ENCODE data around the gene ETNK2. TPM values are rescaled to one million over a fixed set of nuclear protein-coding genes. Genes with fewer than 3 reads are reported as not detected.

The ETNK2 gene
- total and polyA plus RNA-seq, 7 donors = 0.62 to 1.7 (median 1.2) TPM

DNA sequence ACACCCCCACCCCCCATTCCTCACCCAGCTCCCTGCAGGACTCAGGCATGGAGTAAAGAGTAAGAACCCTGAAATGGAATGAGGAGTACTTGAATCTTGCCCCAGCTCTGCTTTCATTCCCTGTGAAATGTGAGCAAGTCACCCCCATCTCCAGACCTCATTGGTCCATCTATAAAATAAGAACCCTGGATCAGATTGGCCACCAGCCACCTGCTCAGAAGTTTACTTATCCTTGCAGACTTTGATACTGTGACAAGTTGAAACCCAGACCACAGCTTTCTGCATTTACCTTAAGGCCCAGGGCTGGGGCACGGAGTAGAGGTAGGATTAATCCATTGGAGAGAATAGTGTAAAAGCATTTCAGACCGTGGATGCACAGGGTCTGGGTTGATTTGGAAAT lies 42.2 kb upstream of the ETNK2 start:
- intact Hi-C loops (cut with DNase I) = no loop called here
- Histone ChIP-seq H3K4me3 (no peak overlapping the region), H3K27ac (no peak overlapping the region), H3K36me3 (ENCODE audit: insufficient read depth in 1 of 2, low read depth in 1 of 2) (no peaks in the 10 kb centered on the region), H3K9me3 (no peaks in the 10 kb centered on the region), H3K27me3 (ENCODE audit: insufficient read depth in 3 of 3, low read length in 2 of 3) (peaks cover 0 to 2% (median 0%) of the 10 kb centered on the region in 3 donors), H3K4me1 (peaks cover 30% of the 10 kb centered on the region)
- ATAC-seq (no peak), DNase-seq (no peak)
- WGBS, 3 donors = 79 to 87% (median 83%) methylated on average over 2 of the region's 2 CpGs
- no peak for TF ChIP-seq CTCF (IDR thresholded peaks at IDR 0.05)

DNA sequence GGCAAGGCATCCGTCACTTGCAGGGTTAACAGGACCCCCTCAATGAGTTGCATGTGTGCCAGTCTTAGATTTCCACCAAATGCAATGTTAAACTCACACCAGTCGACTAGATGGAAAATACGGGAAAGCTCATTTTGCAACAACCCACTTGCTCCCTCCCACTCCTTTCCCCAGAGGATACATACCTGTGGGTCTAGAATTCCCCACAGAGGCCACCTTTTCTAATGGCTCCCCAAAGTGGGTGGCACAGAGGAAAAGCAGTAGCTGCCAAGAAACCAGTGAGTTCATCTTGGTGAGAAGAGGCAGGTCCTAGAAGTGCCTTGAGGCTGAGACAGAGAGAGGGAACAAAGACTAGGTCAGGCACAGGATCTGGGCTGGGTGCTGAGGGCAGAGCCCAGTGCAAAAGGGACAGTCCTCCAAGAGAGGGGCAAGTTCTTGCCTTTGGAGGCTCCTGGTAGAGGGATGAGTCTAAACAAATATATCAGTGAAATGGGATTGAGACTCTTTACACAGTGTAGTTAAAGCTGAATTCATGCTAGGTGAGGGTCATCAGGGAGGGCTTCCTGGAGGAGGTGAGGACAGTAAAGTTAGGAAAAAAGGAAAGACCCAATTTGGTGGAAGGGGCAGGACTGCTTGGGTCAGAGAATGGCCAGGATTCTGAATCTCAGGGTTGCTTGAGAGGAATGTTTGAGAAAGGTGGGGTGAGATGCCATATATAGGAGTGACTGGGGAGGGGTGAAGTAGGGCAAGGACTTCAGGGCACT lies 40.9 kb upstream of the ETNK2 start:
- WGBS, 3 donors = 77 to 88% (median 85%) methylated on average over 3 of the region's 3 CpGs
- Histone ChIP-seq H3K27ac (no peak overlapping the region), H3K9me3 (no peaks in the 10 kb centered on the region), H3K4me3 (no peak overlapping the region), H3K27me3 (ENCODE audit: insufficient read depth in 3 of 3, low read length in 2 of 3) (peaks cover 0 to 3% (median 0%) of the 10 kb centered on the region in 3 donors), H3K36me3 (ENCODE audit: insufficient read depth in 1 of 2, low read depth in 1 of 2) (no peaks in the 10 kb centered on the region), H3K4me1 (peaks cover 22% of the 10 kb centered on the region)
- DNase-seq (no peak), ATAC-seq (no peak)
- no peak for TF ChIP-seq CTCF (IDR thresholded peaks at IDR 0.05)
- intact Hi-C loops (cut with DNase I) = no loop called here

GRCh38 chr1:204192046-204192445 lies 40.2 kb upstream of the ETNK2 start:
- no peaks in the 10 kb centered on the region for H3K9me3 ChIP-seq
- intact Hi-C loops (cut with DNase I) = no loop called here
- H3K36me3 ChIP-seq (ENCODE audit: insufficient read depth in 1 of 2, low read depth in 1 of 2) = no peaks in the 10 kb centered on the region
- peaks cover 20% of the 10 kb centered on the region for H3K4me1 ChIP-seq
- DNase-seq (no peak), ATAC-seq (peak in 3 of 4 donors; percentile 15 to 36 (median 19))
- TF ChIP-seq CTCF (IDR thresholded peaks at IDR 0.05) = no peak
- 79 to 85% (median 84%) methylated on average over 2 of the region's 2 CpGs for WGBS, 3 donors
- peaks cover 0 to 5% (median 3%) of the 10 kb centered on the region in 3 donors for H3K27me3 ChIP-seq (ENCODE audit: insufficient read depth in 3 of 3, low read length in 2 of 3)
- peak overlapping the region; percentile 30 for H3K27ac ChIP-seq
- no peak overlapping the region for H3K4me3 ChIP-seq

DNA sequence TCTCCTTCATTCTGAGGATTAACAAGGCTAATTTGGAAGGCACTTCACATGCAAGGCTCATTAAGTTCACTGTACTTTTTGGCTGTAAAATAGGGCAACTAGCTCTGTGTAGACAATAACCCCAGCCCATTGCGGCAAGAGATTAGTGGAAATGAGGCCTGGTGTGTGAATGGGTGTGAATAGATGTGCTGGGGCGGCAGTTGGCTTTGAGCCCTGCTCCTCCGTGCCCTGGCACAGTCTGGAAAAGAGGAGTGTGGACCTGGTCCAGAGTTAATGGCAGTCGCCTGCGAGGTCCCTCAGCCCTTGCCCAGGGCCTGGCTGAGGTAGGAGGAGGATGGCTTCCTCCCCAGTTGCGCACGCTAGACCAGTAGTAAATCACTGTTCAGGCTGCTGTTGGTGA lies 39.6 kb upstream of the ETNK2 start:
- ATAC-seq (peak in 3 of 4 donors; percentile 83 to 90 (median 86)), DNase-seq (peak in 1 of 2 donors; percentile 66)
- Histone ChIP-seq H3K27me3 (ENCODE audit: insufficient read depth in 3 of 3, low read length in 2 of 3) (peaks cover 0 to 5% (median 1%) of the 10 kb centered on the region in 3 donors), H3K36me3 (ENCODE audit: insufficient read depth in 1 of 2, low read depth in 1 of 2) (no peaks in the 10 kb centered on the region), H3K4me1 (peaks cover 20% of the 10 kb centered on the region), H3K9me3 (no peaks in the 10 kb centered on the region), H3K27ac (peak overlapping the region; percentile 30), H3K4me3 (no peak overlapping the region)
- 25 to 32% (median 26%) methylated on average over 7 of the region's 7 CpGs for WGBS, 3 donors
- intact Hi-C loops (cut with DNase I) = no loop called here
- TF ChIP-seq CTCF (IDR thresholded peaks at IDR 0.05) = no peak
